Endodermal cell (in vitro differentiated cells): Measurements from ENCODE around the gene INPP4A. TPM values are rescaled to one million over a fixed set of nuclear protein-coding genes. Genes with fewer than 3 reads are reported as not detected.

Experiments used
- DNase-seq: peaks from one replicate; pipeline ENCODE4 v3.0.0-alpha.2; 2017
- H3K27ac ChIP-seq: 2 replicates; pipeline ENCODE4 v1.5.1; 2013; ENCODE audit warnings: mild to moderate bottlenecking, low read depth, low read length, moderate library complexity
- H3K27me3 ChIP-seq: 2 replicates; pipeline ENCODE4 v1.6.1; 2013; ENCODE audit warnings: mild to moderate bottlenecking, low read length, moderate library complexity; ENCODE audit not compliant: insufficient read depth, control insufficient read depth, poor library complexity, severe bottlenecking
- H3K36me3 ChIP-seq: 2 replicates; pipeline ENCODE4 v1.7.0; 2013; ENCODE audit warnings: mild to moderate bottlenecking, low read length, moderate library complexity; ENCODE audit not compliant: control insufficient read depth, insufficient read depth
- H3K4me1 ChIP-seq: one replicate; pipeline ENCODE4 v1.7.0; 2013; ENCODE audit warnings: low read length; ENCODE audit not compliant: control insufficient read depth, insufficient read depth
- H3K4me3 ChIP-seq: 2 replicates; pipeline ENCODE4 v1.5.1; 2013; ENCODE audit warnings: mild to moderate bottlenecking, low read length, moderate library complexity
- H3K9ac ChIP-seq: 2 replicates; pipeline ENCODE4 v1.6.1; 2013; ENCODE audit warnings: mild to moderate bottlenecking, low read length, moderate library complexity; ENCODE audit not compliant: poor library complexity, severe bottlenecking; ENCODE audit errors: extremely low read depth
- H3K9me3 ChIP-seq: 2 replicates; pipeline ENCODE4 v1.6.1; 2013; ENCODE audit warnings: mild to moderate bottlenecking, low read length, moderate library complexity; ENCODE audit not compliant: control insufficient read depth
- H3K27ac Mint-ChIP-seq: 2 replicates; pipeline ENCODE4 v1.8.0; 2020; ENCODE audit warnings: mixed read lengths
- H3K27me3 Mint-ChIP-seq: 2 replicates; pipeline ENCODE4 v1.8.0; 2021; ENCODE audit warnings: mild to moderate bottlenecking, mixed read lengths; ENCODE audit not compliant: insufficient read depth
- H3K36me3 Mint-ChIP-seq: 2 replicates; pipeline ENCODE4 v1.8.0; 2020; ENCODE audit warnings: low read depth, mixed read lengths
- H3K4me1 Mint-ChIP-seq: 2 replicates; pipeline ENCODE4 v1.8.0; 2020; ENCODE audit warnings: mixed read lengths
- H3K4me3 Mint-ChIP-seq: 2 replicates; pipeline ENCODE4 v1.8.0; 2020; ENCODE audit warnings: mild to moderate bottlenecking, moderate library complexity, mixed read lengths
- H3K9me3 Mint-ChIP-seq: 2 replicates; pipeline ENCODE4 v1.8.0; 2020; ENCODE audit warnings: mild to moderate bottlenecking, mixed read lengths
- CTCF ChIP-seq: fragments of 200-600 bp; sonication (generic); conservative IDR thresholded peaks from 2 replicates; pipeline ENCODE4 v1.5.0; 2021; ENCODE audit warnings: antibody characterized with exemption, mild to moderate bottlenecking
- WGBS, 2 experiments: methylation state at CpG; one replicate each; pipeline versions ENCODE4 v1.1.5 to v1.1.7; 2013; ENCODE audit warnings: missing lambda C conversion rate in 2 of 2, mixed read lengths in 1 of 2; ENCODE audit not compliant: insufficient coverage in 1 of 2, insufficient read length in 1 of 2; 5-methylcytosine and 5-hydroxymethylcytosine counted together
- total RNA-seq, 2 donors: library from RNA; stranded (reverse); fragmentation: NEBNext Ultra II Directional in 1 of 2; extraction: Animal tissue kit (Norgen Biotek cat#: 25700) in 1 of 2; gene quantifications; 2 replicates in 1 of 2; 3 replicates in 1 of 2; pipeline ENCODE4 v1.2.1, GENCODE V29; 2021

INPP4A gene
- total RNA-seq, 2 donors from 2014 or later = 84.9 to 94.2 TPM

- no peak for DNase-seq
- H3K9me3 Mint-ChIP-seq = no peaks in the 10 kb centered on the region
- no peak overlapping the region for H3K27ac Mint-ChIP-seq
- H3K4me3 Mint-ChIP-seq = no peak overlapping the region
- peaks cover 88% of the 10 kb centered on the region for H3K36me3 Mint-ChIP-seq
- Histone ChIP-seq H3K27me3 (no peaks in the 10 kb centered on the region), H3K4me3 (no peak overlapping the region), H3K9ac (no peak overlapping the region), H3K4me1 (no peaks in the 10 kb centered on the region), H3K36me3 (peaks cover 97% of the 10 kb centered on the region), H3K27ac (no peak overlapping the region), H3K9me3 (no peaks in the 10 kb centered on the region)
- 95 to 97% methylated on average over 12 to 13 of the region's 13 CpGs for WGBS, 2 experiments
- H3K27me3 Mint-ChIP-seq = no peaks in the 10 kb centered on the region
- H3K4me1 Mint-ChIP-seq = no peaks in the 10 kb centered on the region
- no peak for TF ChIP-seq CTCF
Observed at GRCh38 chr2:98539056-98539735, 94.5 kb downstream of the INPP4A start.

- DNase-seq = no peak
- H3K4me3 Mint-ChIP-seq = no peak overlapping the region
- Histone ChIP-seq H3K27ac (no peak overlapping the region), H3K4me3 (no peak overlapping the region), H3K27me3 (no peaks in the 10 kb centered on the region), H3K9ac (no peak overlapping the region), H3K4me1 (no peaks in the 10 kb centered on the region), H3K9me3 (no peaks in the 10 kb centered on the region), H3K36me3 (peaks cover 97% of the 10 kb centered on the region)
- no peaks in the 10 kb centered on the region for H3K9me3 Mint-ChIP-seq
- H3K27ac Mint-ChIP-seq = no peak overlapping the region
- 97 to 100% methylated on average over 2 to 3 of the region's 3 CpGs for WGBS, 2 experiments
- H3K36me3 Mint-ChIP-seq = peaks cover 91% of the 10 kb centered on the region
- H3K27me3 Mint-ChIP-seq = no peaks in the 10 kb centered on the region
- no peak for TF ChIP-seq CTCF
- H3K4me1 Mint-ChIP-seq = no peaks in the 10 kb centered on the region
Observed at GRCh38 chr2:98540536-98540935, 95.9 kb downstream of the INPP4A start.

- TF ChIP-seq CTCF = no peak
- DNase-seq = no peak
- H3K36me3 Mint-ChIP-seq = peaks cover 91% of the 10 kb centered on the region
- H3K36me3 ChIP-seq = peaks cover 97% of the 10 kb centered on the region
- H3K4me1 ChIP-seq = no peaks in the 10 kb centered on the region
- no peak overlapping the region for H3K9ac ChIP-seq
- no peaks in the 10 kb centered on the region for H3K27me3 ChIP-seq
- no peaks in the 10 kb centered on the region for H3K9me3 ChIP-seq
- H3K4me3 ChIP-seq = no peak overlapping the region
- no peak overlapping the region for H3K27ac ChIP-seq
- H3K4me3 Mint-ChIP-seq = no peak overlapping the region
- H3K4me1 Mint-ChIP-seq = no peaks in the 10 kb centered on the region
- H3K9me3 Mint-ChIP-seq = no peaks in the 10 kb centered on the region
- no peak overlapping the region for H3K27ac Mint-ChIP-seq
- no peaks in the 10 kb centered on the region for H3K27me3 Mint-ChIP-seq
Observed at GRCh38 chr2:98541489-98541888, 96.8 kb downstream of the INPP4A start.
